ENCODE data around the gene CPXM1.

CPXM1 gene

DNA sequence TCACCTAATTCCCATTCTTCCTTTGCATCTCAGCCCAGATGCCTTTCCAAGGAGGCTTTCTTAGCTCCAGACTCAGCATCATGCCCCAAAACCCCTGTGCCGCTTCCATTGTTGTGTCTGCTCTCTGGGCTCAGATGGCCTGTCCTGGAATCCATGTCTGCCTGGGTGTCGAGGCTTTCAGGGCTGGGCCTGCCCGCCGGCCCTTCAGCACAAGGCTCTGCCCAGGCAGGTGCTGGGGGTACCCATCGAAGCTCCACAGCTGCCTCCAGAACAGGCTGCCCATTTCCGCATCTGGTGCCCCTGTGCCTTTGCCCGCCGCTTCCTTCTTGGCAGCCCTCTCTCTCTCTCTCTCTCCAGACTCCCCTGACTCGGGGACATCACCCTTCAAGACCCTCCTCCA is 1.2 kb downstream of the CPXM1 start:
- peaks cover 41% of the 10 kb centered on the region for H3K27me3 ChIP-seq (ENCODE audit: control insufficient read depth, insufficient read depth, low read length)
- no peaks in the 10 kb centered on the region for H3K9me3 ChIP-seq (ENCODE audit: control insufficient read depth, insufficient read depth, low read depth, low read length)
- H3K9ac ChIP-seq (ENCODE audit: low read length) = peak overlapping the region; percentile 86
- peak overlapping the region; percentile 98 for H3K4me3 ChIP-seq (ENCODE audit: low read depth, low read length)
- no peak overlapping the region; the same call in 1 of the 2 replicates for H3K27ac ChIP-seq (ENCODE audit: low read depth, low read length)
- H3K36me3 ChIP-seq (ENCODE audit: control insufficient read depth, insufficient read depth, low read length) = peaks cover 45% of the 10 kb centered on the region
- peaks cover 25% of the 10 kb centered on the region for H3K4me1 ChIP-seq (ENCODE audit: control insufficient read depth, insufficient read depth, low read length)

DNA sequence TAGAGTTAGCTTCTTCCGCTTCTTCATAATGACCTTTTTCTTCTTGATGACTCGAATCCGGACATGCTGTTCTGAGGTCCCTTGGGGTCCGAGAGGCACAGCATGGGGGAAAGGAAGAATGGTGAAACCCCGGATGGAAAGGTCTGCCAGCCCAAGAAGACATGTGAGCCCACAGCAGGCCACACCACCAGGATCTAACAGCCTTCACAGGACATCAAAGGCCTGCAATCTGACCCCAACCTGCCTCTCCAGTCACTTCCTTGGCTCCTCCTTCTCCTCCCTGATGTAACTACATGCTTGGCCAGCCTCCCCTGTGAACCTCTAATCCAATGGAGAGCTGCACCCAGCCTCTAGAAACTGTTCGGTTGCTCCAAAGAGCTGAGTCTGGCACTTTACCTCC is 1.6 kb downstream of the CPXM1 start:
- Histone ChIP-seq H3K4me1 (ENCODE audit: control insufficient read depth, insufficient read depth, low read length) (peaks cover 25% of the 10 kb centered on the region), H3K36me3 (ENCODE audit: control insufficient read depth, insufficient read depth, low read length) (peaks cover 50% of the 10 kb centered on the region), H3K27me3 (ENCODE audit: control insufficient read depth, insufficient read depth, low read length) (peaks cover 36% of the 10 kb centered on the region), H3K27ac (ENCODE audit: low read depth, low read length) (no peak overlapping the region; the same call in 1 of the 2 replicates), H3K9me3 (ENCODE audit: control insufficient read depth, insufficient read depth, low read depth, low read length) (no peaks in the 10 kb centered on the region), H3K9ac (ENCODE audit: low read length) (peak overlapping the region; percentile 86), H3K4me3 (ENCODE audit: low read depth, low read length) (peak overlapping the region; percentile 98; the same call in 1 of the 2 replicates)

DNA sequence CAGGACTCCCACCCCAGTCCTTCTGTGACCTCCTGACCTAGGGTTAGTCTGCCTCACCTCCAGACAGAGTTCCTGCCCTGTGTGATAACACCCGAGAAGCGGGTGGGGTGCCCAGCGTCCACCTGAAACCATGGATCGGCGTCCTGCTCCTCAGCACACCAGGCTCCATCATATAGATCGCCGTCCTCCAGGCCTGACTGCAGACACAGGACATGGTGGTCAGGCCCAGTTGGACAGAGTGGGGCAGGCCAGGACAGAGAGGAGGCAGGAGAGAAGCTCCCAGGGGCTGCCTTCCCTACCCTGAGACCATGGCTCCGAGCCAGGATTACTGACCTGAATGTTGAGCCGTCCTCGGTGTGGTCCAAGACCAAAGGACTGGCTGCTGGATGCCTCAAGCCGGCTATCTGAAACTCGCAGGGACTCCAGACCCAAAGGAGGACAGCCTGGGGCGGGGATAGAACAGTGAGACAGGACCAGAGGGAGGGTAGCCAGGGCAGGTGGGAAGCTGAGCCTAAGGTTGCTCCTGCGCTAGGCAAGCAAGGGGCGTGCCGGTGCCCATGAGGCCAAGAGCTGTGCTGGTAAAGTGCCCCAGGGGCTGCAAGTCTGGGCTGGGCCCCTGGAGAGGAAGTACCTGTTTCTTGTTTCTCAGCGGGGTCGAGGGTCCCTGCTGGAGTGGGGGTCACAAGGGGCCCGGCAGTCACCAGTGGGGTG is 2.2 kb downstream of the CPXM1 start:
- Histone ChIP-seq H3K4me3 (ENCODE audit: low read depth, low read length) (no peak overlapping the region), H3K9ac (ENCODE audit: low read length) (no peak overlapping the region), H3K27me3 (ENCODE audit: control insufficient read depth, insufficient read depth, low read length) (peaks cover 31% of the 10 kb centered on the region), H3K4me1 (ENCODE audit: control insufficient read depth, insufficient read depth, low read length) (peaks cover 25% of the 10 kb centered on the region), H3K36me3 (ENCODE audit: control insufficient read depth, insufficient read depth, low read length) (peaks cover 56% of the 10 kb centered on the region), H3K9me3 (ENCODE audit: control insufficient read depth, insufficient read depth, low read depth, low read length) (no peaks in the 10 kb centered on the region), H3K27ac (ENCODE audit: low read depth, low read length) (no peak overlapping the region)

DNA sequence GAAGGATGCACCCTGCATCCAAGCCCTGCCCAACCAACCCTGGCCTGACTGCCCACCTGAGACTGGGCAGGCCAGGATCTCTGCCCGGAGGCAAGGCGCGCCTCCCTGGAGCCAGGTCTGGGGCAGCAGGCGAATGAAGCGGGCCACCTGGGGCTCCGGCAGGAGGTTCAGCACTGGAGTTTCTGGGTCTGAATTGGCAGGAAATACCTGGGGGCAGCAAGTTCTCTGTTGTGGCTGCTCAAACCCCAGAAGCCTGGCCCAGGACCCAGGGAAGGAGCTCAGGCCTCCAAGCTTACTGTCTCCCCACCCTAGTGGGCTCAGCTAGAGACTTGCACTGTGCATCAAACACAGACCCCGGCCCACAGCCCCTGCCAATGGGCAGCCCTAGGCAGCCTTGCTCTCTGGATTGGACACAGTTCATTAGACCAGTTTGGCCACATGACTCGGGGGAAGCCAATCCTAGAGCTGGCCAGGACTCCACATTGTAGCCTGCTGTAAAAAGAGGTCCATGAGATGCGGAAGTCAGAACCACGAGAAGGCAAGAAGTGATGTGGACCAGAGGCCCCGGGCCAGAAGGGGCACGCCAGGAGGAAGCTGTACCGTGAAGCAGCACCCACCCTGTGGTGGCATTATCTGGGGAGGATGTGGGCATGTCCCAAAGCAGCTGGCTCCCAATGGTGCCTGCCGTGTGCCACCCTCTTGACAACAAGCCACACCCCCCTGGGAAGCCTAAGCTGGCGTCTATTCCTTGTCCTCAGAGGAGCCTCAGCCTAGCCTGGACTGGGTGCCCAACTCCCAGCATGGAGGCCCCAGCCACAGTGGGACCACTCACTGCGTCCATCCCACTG is 3.1 kb downstream of the CPXM1 start:
- H3K4me3 ChIP-seq (ENCODE audit: low read depth, low read length) = no peak overlapping the region
- H3K36me3 ChIP-seq (ENCODE audit: control insufficient read depth, insufficient read depth, low read length) = peaks cover 56% of the 10 kb centered on the region
- H3K9me3 ChIP-seq (ENCODE audit: control insufficient read depth, insufficient read depth, low read depth, low read length) = no peaks in the 10 kb centered on the region
- H3K9ac ChIP-seq (ENCODE audit: low read length) = no peak overlapping the region
- no peak overlapping the region for H3K27ac ChIP-seq (ENCODE audit: low read depth, low read length)
- H3K27me3 ChIP-seq (ENCODE audit: control insufficient read depth, insufficient read depth, low read length) = peaks cover 22% of the 10 kb centered on the region
- peaks cover 25% of the 10 kb centered on the region for H3K4me1 ChIP-seq (ENCODE audit: control insufficient read depth, insufficient read depth, low read length)

DNA sequence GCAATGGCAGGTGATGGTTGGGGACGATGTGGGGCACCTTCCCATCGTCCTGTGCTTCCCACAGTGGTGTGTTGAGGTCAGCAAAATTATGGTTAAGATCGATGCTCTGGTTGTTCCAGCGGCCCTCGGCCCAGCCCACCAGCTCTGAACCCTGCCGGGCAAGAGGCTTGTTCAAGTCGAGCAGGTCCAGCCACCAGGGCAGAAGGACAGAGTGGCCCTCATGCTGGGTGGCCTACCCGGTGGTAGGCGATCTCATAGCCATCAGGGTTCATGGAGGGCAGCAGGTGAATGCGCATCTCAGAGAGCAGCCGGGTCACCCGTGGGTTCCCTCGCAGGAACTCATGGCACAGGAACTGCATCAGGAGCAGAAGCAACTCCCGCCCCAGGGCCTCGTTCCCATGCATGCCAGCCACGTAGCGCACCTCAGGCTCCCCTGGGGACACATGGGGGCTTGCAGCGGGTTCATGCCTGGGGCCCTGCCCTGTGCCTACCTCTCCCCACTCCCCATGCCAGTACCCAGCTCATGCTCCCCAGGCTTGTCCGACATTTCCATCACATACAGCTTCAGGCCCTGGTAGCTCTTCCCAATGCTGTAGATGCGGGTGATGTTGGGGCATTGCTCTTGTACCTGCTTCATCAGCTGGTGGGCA is 4.3 kb downstream of the CPXM1 start:
- Histone ChIP-seq H3K27ac (ENCODE audit: low read depth, low read length) (no peak overlapping the region), H3K9ac (ENCODE audit: low read length) (no peak overlapping the region), H3K36me3 (ENCODE audit: control insufficient read depth, insufficient read depth, low read length) (peaks cover 56% of the 10 kb centered on the region), H3K9me3 (ENCODE audit: control insufficient read depth, insufficient read depth, low read depth, low read length) (no peaks in the 10 kb centered on the region), H3K27me3 (ENCODE audit: control insufficient read depth, insufficient read depth, low read length) (peaks cover 9% of the 10 kb centered on the region), H3K4me3 (ENCODE audit: low read depth, low read length) (no peak overlapping the region), H3K4me1 (ENCODE audit: control insufficient read depth, insufficient read depth, low read length) (peaks cover 19% of the 10 kb centered on the region; the same call in 1 of the 2 replicates)

DNA sequence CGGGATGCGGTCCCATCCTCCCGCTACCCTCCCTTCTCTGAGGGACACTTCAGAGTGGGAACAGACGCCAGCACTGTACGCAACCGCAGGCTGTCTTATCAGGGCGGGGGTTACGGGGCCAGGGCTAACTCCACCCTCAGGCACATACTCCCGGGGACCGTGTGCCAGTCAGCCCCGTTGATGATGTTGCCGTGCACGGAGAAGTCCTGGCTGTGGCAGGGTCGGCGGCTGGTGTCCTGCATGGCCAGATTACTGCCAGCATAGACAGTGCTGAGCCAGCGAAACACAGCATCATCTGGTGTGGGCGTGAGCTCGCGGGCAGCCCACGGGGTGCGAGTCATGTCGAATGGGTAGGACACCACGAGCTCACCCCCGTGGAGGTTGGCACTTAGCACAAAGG is 5.0 kb downstream of the CPXM1 start:
- Histone ChIP-seq H3K27ac (ENCODE audit: low read depth, low read length) (no peak overlapping the region), H3K36me3 (ENCODE audit: control insufficient read depth, insufficient read depth, low read length) (peaks cover 56% of the 10 kb centered on the region), H3K4me1 (ENCODE audit: control insufficient read depth, insufficient read depth, low read length) (peaks cover 18% of the 10 kb centered on the region; the same call in 1 of the 2 replicates), H3K4me3 (ENCODE audit: low read depth, low read length) (no peak overlapping the region), H3K9me3 (ENCODE audit: control insufficient read depth, insufficient read depth, low read depth, low read length) (no peaks in the 10 kb centered on the region), H3K27me3 (ENCODE audit: control insufficient read depth, insufficient read depth, low read length) (peaks cover 4% of the 10 kb centered on the region; the same call in 1 of the 2 replicates), H3K9ac (ENCODE audit: low read length) (no peak overlapping the region)

DNA sequence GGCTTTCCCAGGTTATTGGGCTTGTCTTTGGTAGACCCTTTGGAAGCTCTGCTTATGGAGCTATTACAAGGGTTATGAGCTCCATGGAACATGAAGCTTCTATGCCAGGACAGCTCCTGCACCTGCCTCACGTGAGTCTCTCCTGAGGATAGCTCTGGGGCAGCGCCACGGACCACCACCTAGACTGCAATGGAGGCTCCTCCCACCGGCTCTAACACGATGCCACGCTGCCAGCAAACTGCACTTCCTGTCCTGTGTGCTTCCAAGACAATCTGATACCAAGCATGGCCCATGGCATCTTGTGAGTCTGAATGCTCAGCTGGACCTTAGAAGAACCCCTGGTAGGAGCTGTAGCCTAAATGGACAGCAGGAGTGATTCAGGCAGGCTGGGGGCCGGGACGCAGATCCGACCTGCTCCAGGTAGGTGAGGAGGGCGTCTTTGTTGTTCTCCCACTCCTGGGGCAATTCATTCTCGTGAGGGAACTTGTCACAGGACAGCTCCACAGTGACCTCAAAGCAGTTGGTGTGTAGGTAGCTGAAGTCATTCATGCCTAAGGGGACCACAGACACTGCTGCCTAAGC is 5.5 kb downstream of the CPXM1 start:
- H3K4me3 ChIP-seq (ENCODE audit: low read depth, low read length) = no peak overlapping the region
- peaks cover 2% of the 10 kb centered on the region; the same call in 1 of the 2 replicates for H3K27me3 ChIP-seq (ENCODE audit: control insufficient read depth, insufficient read depth, low read length)
- no peak overlapping the region for H3K27ac ChIP-seq (ENCODE audit: low read depth, low read length)
- no peaks in the 10 kb centered on the region for H3K9me3 ChIP-seq (ENCODE audit: control insufficient read depth, insufficient read depth, low read depth, low read length)
- H3K36me3 ChIP-seq (ENCODE audit: control insufficient read depth, insufficient read depth, low read length) = peaks cover 56% of the 10 kb centered on the region
- H3K4me1 ChIP-seq (ENCODE audit: control insufficient read depth, insufficient read depth, low read length) = peaks cover 17% of the 10 kb centered on the region; the same call in 1 of the 2 replicates
- H3K9ac ChIP-seq (ENCODE audit: low read length) = no peak overlapping the region

DNA sequence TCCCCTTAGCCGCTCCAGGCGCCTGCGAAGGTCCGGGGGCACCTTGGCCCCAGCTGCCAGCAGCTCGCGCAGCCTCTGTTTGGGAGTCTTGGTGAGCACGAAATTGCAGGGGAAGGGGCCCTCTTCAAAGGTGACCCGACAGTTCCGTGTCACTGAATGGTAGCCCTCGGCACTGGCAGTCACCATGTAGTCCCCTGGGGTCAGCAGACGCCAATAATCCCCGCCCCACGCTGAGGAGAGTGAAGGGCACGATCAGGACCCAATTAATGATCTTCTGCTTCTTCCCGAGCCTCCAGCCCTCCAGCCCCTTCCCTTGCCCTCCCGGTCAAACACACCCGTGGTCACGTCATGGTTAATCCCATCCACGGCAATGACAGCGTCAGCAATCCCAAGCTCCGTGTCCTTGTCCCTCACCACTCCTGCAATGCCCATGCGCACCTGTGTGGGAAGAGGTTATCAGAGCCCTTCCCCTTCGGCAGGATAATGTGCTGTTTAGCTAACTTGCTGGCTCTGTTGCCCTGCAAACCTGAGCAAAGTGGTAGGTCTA is 6.2 kb downstream of the CPXM1 start:
- Histone ChIP-seq H3K4me1 (ENCODE audit: control insufficient read depth, insufficient read depth, low read length) (peaks cover 10% of the 10 kb centered on the region; the same call in 1 of the 2 replicates), H3K9ac (ENCODE audit: low read length) (no peak overlapping the region), H3K9me3 (ENCODE audit: control insufficient read depth, insufficient read depth, low read depth, low read length) (no peaks in the 10 kb centered on the region), H3K27ac (ENCODE audit: low read depth, low read length) (no peak overlapping the region), H3K4me3 (ENCODE audit: low read depth, low read length) (no peak overlapping the region), H3K27me3 (ENCODE audit: control insufficient read depth, insufficient read depth, low read length) (no peaks in the 10 kb centered on the region), H3K36me3 (ENCODE audit: control insufficient read depth, insufficient read depth, low read length) (peaks cover 56% of the 10 kb centered on the region)

DNA sequence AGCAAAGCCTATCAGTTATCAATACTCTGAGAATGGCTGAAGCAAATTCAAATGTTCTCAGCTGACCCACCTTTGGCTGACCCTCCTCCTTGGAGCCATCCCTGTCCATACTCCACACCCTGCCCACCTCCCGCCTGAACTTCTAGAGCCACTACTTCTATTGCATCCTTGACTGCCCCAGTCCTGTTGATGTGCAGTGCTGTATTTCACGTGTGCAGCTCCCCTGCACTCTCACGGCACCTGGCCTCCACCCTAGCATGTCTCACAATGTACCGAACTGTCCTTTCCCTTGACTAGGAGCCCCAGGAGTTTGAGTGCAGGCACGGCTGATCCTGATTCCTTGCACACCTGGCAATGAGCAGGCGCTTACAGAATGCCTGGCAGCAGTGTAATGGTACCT is 7.0 kb downstream of the CPXM1 start:
- Histone ChIP-seq H3K9ac (ENCODE audit: low read length) (no peak overlapping the region), H3K36me3 (ENCODE audit: control insufficient read depth, insufficient read depth, low read length) (peaks cover 52% of the 10 kb centered on the region), H3K27ac (ENCODE audit: low read depth, low read length) (no peak overlapping the region), H3K4me1 (ENCODE audit: control insufficient read depth, insufficient read depth, low read length) (peaks cover 2% of the 10 kb centered on the region; the same call in 1 of the 2 replicates), H3K4me3 (ENCODE audit: low read depth, low read length) (no peak overlapping the region), H3K9me3 (ENCODE audit: control insufficient read depth, insufficient read depth, low read depth, low read length) (no peaks in the 10 kb centered on the region), H3K27me3 (ENCODE audit: control insufficient read depth, insufficient read depth, low read length) (no peaks in the 10 kb centered on the region)

DNA sequence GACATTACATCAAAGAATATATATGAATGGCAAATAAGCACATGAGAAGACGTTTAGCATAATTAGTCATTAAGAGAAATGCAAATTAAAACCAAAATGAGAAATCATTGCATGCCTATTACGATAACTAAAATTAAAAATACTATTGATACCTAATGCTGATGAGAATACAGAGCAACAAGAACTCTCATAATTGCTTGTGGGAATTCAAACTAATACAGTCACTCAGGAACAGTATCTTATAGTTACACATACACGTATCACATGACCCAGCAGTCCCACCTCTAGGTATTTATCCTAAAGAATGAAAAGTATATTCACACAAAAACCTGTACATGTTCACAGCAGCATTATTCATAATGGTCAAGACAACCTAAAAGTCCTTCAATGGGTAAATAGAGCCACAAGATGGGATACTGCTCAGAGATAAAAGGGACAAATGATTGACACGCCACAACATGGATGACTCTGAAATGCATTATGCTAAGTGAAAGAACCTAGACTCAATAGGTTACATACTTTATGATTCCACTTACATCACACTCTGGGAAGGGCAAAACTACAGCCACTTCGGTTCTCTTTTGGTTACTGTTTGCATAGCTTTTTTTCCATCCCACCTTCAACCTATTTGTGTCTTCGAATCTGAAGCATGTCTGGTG is 16.4 kb downstream of the CPXM1 start:
- Histone ChIP-seq H3K9me3 (ENCODE audit: control insufficient read depth, insufficient read depth, low read depth, low read length) (no peaks in the 10 kb centered on the region), H3K9ac (ENCODE audit: low read length) (no peak overlapping the region), H3K27ac (ENCODE audit: low read depth, low read length) (no peak overlapping the region), H3K4me1 (ENCODE audit: control insufficient read depth, insufficient read depth, low read length) (no peaks in the 10 kb centered on the region), H3K27me3 (ENCODE audit: control insufficient read depth, insufficient read depth, low read length) (peaks cover 8% of the 10 kb centered on the region), H3K36me3 (ENCODE audit: control insufficient read depth, insufficient read depth, low read length) (no peaks in the 10 kb centered on the region), H3K4me3 (ENCODE audit: low read depth, low read length) (no peak overlapping the region)
